ENCODE results near the gene THUMPD3. TPM values are rescaled to one million over a fixed set of nuclear protein-coding genes. Genes with fewer than 3 reads are reported as not detected.
A peak's percentile ranks its signal among the peaks of the same experiment; 100 is the strongest.

THUMPD3 gene
- total and polyA plus RNA-seq, 2 of the 4 experiments (the other 2 are of a cell fraction): 28.2 to 43.9 TPM

- intact Hi-C loops (cut with micrococcal nuclease) (loop anchor here (5.0 kb wide), 2 partner anchors 298 to 377 kb away; partner anchors contain the start of gene MTMR14), dilution Hi-C loops (cut with HindIII; ENCODE audit: low sequenced_read_pairs, unreplicated experiment) (no loop called here), in situ Hi-C loops (cut with MboI; ENCODE audit: low sequenced_read_pairs) (loop anchor here (25.0 kb wide), 2 partner anchors 313 to 887 kb away; no protein-coding TSS in a partner anchor)
- Histone ChIP-seq H2BK20ac (ENCODE audit: low read depth, low read length) (no peak overlapping the region), H4K91ac (ENCODE audit: insufficient read depth, low read depth, low read length) (peak overlapping the region; percentile 21; the same call in 1 of the 2 replicates), H3K4me2 (ENCODE audit: low read depth, low read length) (no peak overlapping the region), H3K14ac (replicated peaks; ENCODE audit: low read depth, low read length) (0 out of 2 replicates have a peak overlapping the region, but pooled peaks have one; percentile 35), H3K27ac (ENCODE audit: insufficient read depth, low read length) (peak overlapping the region; percentile 41), H2BK5ac (ENCODE audit: low read depth, low read length, poor library complexity, severe bottlenecking) (peak overlapping the region; percentile 55), H3K23ac (ENCODE audit: low read depth, low read length) (no peak overlapping the region; the same call in 1 of the 2 replicates), H3K9me3 (ENCODE audit: control insufficient read depth, insufficient read depth, low read length) (no peaks in the 10 kb centered on the region), H3K56ac (ENCODE audit: extremely low read depth, insufficient read depth, low read length) (no peak overlapping the region), H4K8ac (ENCODE audit: low read depth in 2 of 2, low read length in 2 of 2) (peak overlapping the region in 1 of 2 experiments; percentile 20; a peak in 2 of 4 replicates), H2AFZ (replicated peaks; ENCODE audit: low read length, poor library complexity) (no peak overlapping the region), H2AK5ac (ENCODE audit: low read depth, low read length) (peak overlapping the region; percentile 51), H2BK120ac (ENCODE audit: low read depth, low read length) (peak overlapping the region; percentile 17), H3K9me1 (ENCODE audit: insufficient read depth, low read length) (peaks cover 10% of the 10 kb centered on the region), H3K18ac (ENCODE audit: low read depth, low read length) (no peak overlapping the region), H3K4me1 (ENCODE audit: control insufficient read depth, insufficient read depth, low read length) (peaks cover 13% of the 10 kb centered on the region), H3K9ac (ENCODE audit: low read depth, low read length) (no peak overlapping the region), H2AK9ac (replicated peaks; ENCODE audit: low read depth, low read length, poor library complexity) (no peak overlapping the region), H3K27me3 (ENCODE audit: control insufficient read depth, insufficient read depth, low read length) (no peaks in the 10 kb centered on the region), H3K36me3 (ENCODE audit: control insufficient read depth, insufficient read depth, low read length) (no peaks in the 10 kb centered on the region), H4K5ac (ENCODE audit: low read depth, low read length) (no peak overlapping the region), H3K79me1 (ENCODE audit: low read depth in 1 of 2, low read length in 2 of 2) (peaks cover 0 to 4% of the 10 kb centered on the region in 2 experiments; a peak in 1 of 4 replicates), H4K20me1 (ENCODE audit: insufficient read depth, low read length) (0 out of 2 replicates have a peak, but pooled peaks cover 4% of the 10 kb centered on the region), H3K4me3 (ENCODE audit: insufficient read depth, low read depth, low read length) (no peak overlapping the region), H2BK15ac (ENCODE audit: low read depth, low read length) (no peak overlapping the region), H3K4ac (ENCODE audit: low read depth, low read length) (0 out of 2 replicates have a peak overlapping the region, but pooled peaks have one; percentile 54)
- POLR2A ChIA-PET (ENCODE audit: unreplicated experiment): no interaction called here
- no TSS peak for BruUV-seq (replicated peaks)
- DNase-seq (peak; percentile 92), ATAC-seq (ENCODE audit: low read depth) (peak; percentile 60)
- no peak for TF ChIP-seq CHD1 (IDR thresholded peaks at IDR 0.05; ENCODE audit: low read depth, low read length)
- 0 out of 2 replicates have a peak, but pooled peaks have one; percentile 15 for TF ChIP-seq FOS (IDR thresholded peaks at IDR 0.05; ENCODE audit: low read depth, low read length)
- 0 out of 2 replicates have a peak, but pooled peaks have one; percentile 22 for TF ChIP-seq MXI1 (IDR thresholded peaks at IDR 0.05; ENCODE audit: borderline replicate concordance, low read depth, low read length)
- peak; percentile 60; the same call in 1 of the 2 replicates for TF ChIP-seq CEBPB (IDR thresholded peaks at IDR 0.05; ENCODE audit: low read depth, low read length)
- no CpG with 5 or more reads among the region's 2 CpGs for WGBS, 2 experiments (ENCODE audit: extremely low coverage in 2 of 2, insufficient read length in 1 of 2)
- CTCF ChIA-PET: interaction anchor here (0.5 to 0.6 kb wide), 2 partner anchors 21 to 283 kb away, joined by 3 read pairs; no protein-coding TSS in a partner anchor
These were observed 13.3 kb upstream of the THUMPD3 start for GRCh38 chr3:9349321-9350117.

Measured in IMR-90 (cell line).